ENCODE measurements around the gene SACM1L. TPM values are rescaled to one million over a fixed set of nuclear protein-coding genes. Genes with fewer than 3 reads are reported as not detected.

The SACM1L gene
- total RNA-seq, 1 donor from 2014 or later, result 39.4 TPM

- no peak for DNase-seq (ENCODE audit: low read depth)
- no peaks in the 10 kb centered on the region for H4K20me1 ChIP-seq (ENCODE audit: insufficient read depth, low read length)
- no peaks in the 10 kb centered on the region for H3K79me2 ChIP-seq (ENCODE audit: insufficient read depth, low read length)
- no peak overlapping the region for H3K4me2 ChIP-seq (ENCODE audit: low read length)
- Mint-ChIP-seq H3K27me3 (ENCODE audit: low read depth, unreplicated experiment) (no peaks in the 10 kb centered on the region), H3K4me1 (ENCODE audit: low read depth, unreplicated experiment) (peaks cover 1% of the 10 kb centered on the region), H3K9me3 (ENCODE audit: unreplicated experiment) (no peaks in the 10 kb centered on the region), H3K36me3 (ENCODE audit: low read depth, unreplicated experiment) (peaks cover 6% of the 10 kb centered on the region), H3K27ac (ENCODE audit: unreplicated experiment) (no peak overlapping the region), H3K4me3 (ENCODE audit: unreplicated experiment) (no peak overlapping the region)
- H3K36me3 ChIP-seq (ENCODE audit: insufficient read depth, low read length), result peaks cover 56% of the 10 kb centered on the region
- H3K4me1 ChIP-seq (ENCODE audit: insufficient read depth, low read length), result no peaks in the 10 kb centered on the region
- H3K27ac ChIP-seq (ENCODE audit: low read depth, low read length), result no peak overlapping the region
- H3K9ac ChIP-seq (ENCODE audit: low read length), result no peak overlapping the region
- H3K27me3 ChIP-seq (ENCODE audit: insufficient read depth, low read length), result no peaks in the 10 kb centered on the region
- FAIRE-seq, result no peak
- H3K9me3 ChIP-seq (ENCODE audit: insufficient read depth, low read depth, low read length), result no peaks in the 10 kb centered on the region
- TF ChIP-seq CTCF (IDR thresholded peaks at IDR 0.05; ENCODE audit: insufficient read depth, low read depth, low read length) (no peak), EZH2 (IDR thresholded peaks at IDR 0.05; ENCODE audit: insufficient read depth, low read length) (no peak)
- no peak overlapping the region for H2AFZ ChIP-seq (ENCODE audit: low read depth, low read length)
- no peak overlapping the region for H3K4me3 ChIP-seq (ENCODE audit: insufficient read depth, low read depth, low read length)
These were observed 50.8 kb downstream of the SACM1L start for GRCh38 chr3:45739991-45740390.

- Histone ChIP-seq H3K27ac (ENCODE audit: low read depth, low read length) (no peak overlapping the region), H3K4me1 (ENCODE audit: insufficient read depth, low read length) (no peaks in the 10 kb centered on the region), H3K36me3 (ENCODE audit: insufficient read depth, low read length) (peaks cover 48% of the 10 kb centered on the region), H3K9me3 (ENCODE audit: insufficient read depth, low read depth, low read length) (no peaks in the 10 kb centered on the region), H3K9ac (ENCODE audit: low read length) (no peak overlapping the region), H3K79me2 (ENCODE audit: insufficient read depth, low read length) (no peaks in the 10 kb centered on the region), H4K20me1 (ENCODE audit: insufficient read depth, low read length) (no peaks in the 10 kb centered on the region), H2AFZ (ENCODE audit: low read depth, low read length) (no peak overlapping the region), H3K27me3 (ENCODE audit: insufficient read depth, low read length) (no peaks in the 10 kb centered on the region), H3K4me2 (ENCODE audit: low read length) (no peak overlapping the region), H3K4me3 (ENCODE audit: insufficient read depth, low read depth, low read length) (no peak overlapping the region)
- Mint-ChIP-seq H3K4me1 (ENCODE audit: low read depth, unreplicated experiment) (peaks cover 1% of the 10 kb centered on the region), H3K27me3 (ENCODE audit: low read depth, unreplicated experiment) (no peaks in the 10 kb centered on the region), H3K36me3 (ENCODE audit: low read depth, unreplicated experiment) (peaks cover 6% of the 10 kb centered on the region), H3K4me3 (ENCODE audit: unreplicated experiment) (no peak overlapping the region), H3K27ac (ENCODE audit: unreplicated experiment) (no peak overlapping the region), H3K9me3 (ENCODE audit: unreplicated experiment) (no peaks in the 10 kb centered on the region)
- DNase-seq (ENCODE audit: low read depth), result no peak
- TF ChIP-seq CTCF (IDR thresholded peaks at IDR 0.05; ENCODE audit: insufficient read depth, low read depth, low read length), result no peak
- TF ChIP-seq EZH2 (IDR thresholded peaks at IDR 0.05; ENCODE audit: insufficient read depth, low read length), result no peak
- no peak for FAIRE-seq
These were observed 52.1 kb downstream of the SACM1L start for GRCh38 chr3:45741247-45741646.

GRCh38 chr3:45741742-45742460 is 52.7 kb downstream of the SACM1L start:
- H3K4me2 ChIP-seq (ENCODE audit: low read length), result no peak overlapping the region
- no peak for FAIRE-seq
- Mint-ChIP-seq H3K27me3 (ENCODE audit: low read depth, unreplicated experiment) (no peaks in the 10 kb centered on the region), H3K27ac (ENCODE audit: unreplicated experiment) (no peak overlapping the region), H3K36me3 (ENCODE audit: low read depth, unreplicated experiment) (peaks cover 6% of the 10 kb centered on the region), H3K4me1 (ENCODE audit: low read depth, unreplicated experiment) (peaks cover 1% of the 10 kb centered on the region), H3K4me3 (ENCODE audit: unreplicated experiment) (no peak overlapping the region), H3K9me3 (ENCODE audit: unreplicated experiment) (no peaks in the 10 kb centered on the region)
- no peaks in the 10 kb centered on the region for H3K79me2 ChIP-seq (ENCODE audit: insufficient read depth, low read length)
- no peaks in the 10 kb centered on the region for H3K27me3 ChIP-seq (ENCODE audit: insufficient read depth, low read length)
- H4K20me1 ChIP-seq (ENCODE audit: insufficient read depth, low read length), result no peaks in the 10 kb centered on the region
- TF ChIP-seq CTCF (IDR thresholded peaks at IDR 0.05; ENCODE audit: insufficient read depth, low read depth, low read length) (no peak), EZH2 (IDR thresholded peaks at IDR 0.05; ENCODE audit: insufficient read depth, low read length) (no peak)
- peaks cover 47% of the 10 kb centered on the region for H3K36me3 ChIP-seq (ENCODE audit: insufficient read depth, low read length)
- no peak overlapping the region for H3K9ac ChIP-seq (ENCODE audit: low read length)
- H3K4me3 ChIP-seq (ENCODE audit: insufficient read depth, low read depth, low read length), result no peak overlapping the region
- no peaks in the 10 kb centered on the region for H3K4me1 ChIP-seq (ENCODE audit: insufficient read depth, low read length)
- no peak overlapping the region for H3K27ac ChIP-seq (ENCODE audit: low read depth, low read length)
- no peak for DNase-seq (ENCODE audit: low read depth)
- no peak overlapping the region for H2AFZ ChIP-seq (ENCODE audit: low read depth, low read length)
- H3K9me3 ChIP-seq (ENCODE audit: insufficient read depth, low read depth, low read length), result no peaks in the 10 kb centered on the region
